Measurements from ENCODE around the gene DOCK8.

Gene DOCK8

DNA sequence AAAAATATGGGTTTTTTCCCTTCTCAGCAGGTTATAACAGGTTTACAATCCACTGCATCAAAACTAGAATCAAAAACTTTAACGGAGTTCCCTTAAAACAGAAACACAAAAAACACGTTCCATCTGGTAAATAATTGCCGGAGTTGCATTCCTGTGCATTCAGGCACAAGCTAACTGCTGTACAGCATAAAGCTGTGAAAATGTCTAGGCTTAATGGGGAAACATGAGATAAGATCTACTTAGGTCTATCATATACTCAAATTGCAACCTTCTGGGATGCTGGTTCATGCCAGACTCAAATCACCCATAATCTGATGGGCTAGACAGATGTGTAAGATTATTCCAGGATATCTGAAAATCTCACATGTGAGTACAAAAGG lies 265.3 kb downstream of the DOCK8 start:
- FAIRE-seq (no peak), DNase-seq (ENCODE audit: insufficient read length, low spot score) (no peak)
- TF ChIP-seq CTCF (IDR thresholded peaks at IDR 0.05; ENCODE audit: insufficient read depth, missing control alignments) = no peak

DNA sequence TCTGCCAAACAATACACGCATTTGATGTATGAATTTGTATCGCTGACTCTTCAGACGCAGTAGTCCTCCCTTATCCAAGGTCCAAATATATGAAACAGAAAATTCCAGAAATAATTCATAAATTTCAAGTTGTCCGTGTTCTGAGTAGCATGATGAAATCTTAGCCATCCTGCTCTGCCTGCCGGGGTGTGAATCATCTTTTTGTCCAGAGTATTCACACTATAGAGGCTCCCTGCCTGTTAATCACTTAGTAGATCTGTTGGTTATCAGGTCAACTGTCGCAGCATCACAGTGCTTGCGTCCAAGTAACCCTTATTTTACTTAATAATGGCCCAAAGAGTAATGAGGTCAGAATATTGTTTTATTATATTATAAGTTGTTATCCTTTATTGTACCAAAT lies 268.1 kb downstream of the DOCK8 start:
- no peak for TF ChIP-seq CTCF (IDR thresholded peaks at IDR 0.05; ENCODE audit: insufficient read depth, missing control alignments)
- DNase-seq (ENCODE audit: insufficient read length, low spot score) (no peak), FAIRE-seq (no peak)

GRCh38 chr9:486156-486555 lies 271.5 kb downstream of the DOCK8 start:
- DNase-seq (ENCODE audit: insufficient read length, low spot score) (no peak), FAIRE-seq (no peak)
- no peak for TF ChIP-seq CTCF (IDR thresholded peaks at IDR 0.05; ENCODE audit: insufficient read depth, missing control alignments)

DNA sequence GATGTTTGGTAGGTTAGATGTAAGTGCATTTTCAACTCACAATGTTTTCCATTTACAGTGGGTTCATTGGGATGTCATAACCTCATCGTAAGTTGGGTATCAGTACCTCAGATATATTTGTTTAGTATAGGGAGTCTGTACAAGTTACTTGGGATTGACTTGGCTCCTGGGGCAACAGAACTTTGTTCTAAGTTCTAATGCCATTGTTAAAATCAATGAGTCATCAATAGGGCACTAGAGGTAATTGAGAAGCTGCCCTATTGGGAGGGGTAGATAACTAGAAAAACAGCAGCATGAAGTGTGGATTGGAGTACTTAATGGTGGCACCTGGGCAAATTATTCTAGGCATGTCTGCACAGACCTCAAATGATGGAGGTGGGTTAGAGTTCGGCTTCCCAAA lies 272.8 kb downstream of the DOCK8 start:
- FAIRE-seq = peak; percentile 38
- DNase-seq (ENCODE audit: insufficient read length, low spot score) = no peak
- TF ChIP-seq CTCF (IDR thresholded peaks at IDR 0.05; ENCODE audit: insufficient read depth, missing control alignments) = no peak

DNA sequence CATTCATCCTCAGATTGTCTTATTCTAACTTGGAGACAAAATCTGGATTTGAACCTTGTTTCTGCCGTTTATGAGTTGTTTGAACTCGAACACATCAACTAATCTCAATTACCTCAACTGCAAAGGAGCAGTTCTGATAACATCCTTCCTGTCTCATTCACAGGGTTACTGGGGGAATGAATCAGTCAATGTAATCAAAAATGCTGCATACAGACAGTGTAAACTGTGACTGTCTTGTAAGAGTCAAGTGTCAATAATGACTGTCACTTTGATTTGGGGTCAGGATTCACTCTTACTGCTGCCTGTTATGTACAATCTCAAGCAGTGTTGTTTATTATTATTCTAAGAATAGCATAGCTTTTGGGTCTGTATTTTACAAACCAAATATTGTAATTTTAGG lies 273.8 kb downstream of the DOCK8 start:
- DNase-seq (ENCODE audit: insufficient read length, low spot score) = no peak
- FAIRE-seq = no peak
- TF ChIP-seq CTCF (IDR thresholded peaks at IDR 0.05; ENCODE audit: insufficient read depth, missing control alignments) = no peak

DNA sequence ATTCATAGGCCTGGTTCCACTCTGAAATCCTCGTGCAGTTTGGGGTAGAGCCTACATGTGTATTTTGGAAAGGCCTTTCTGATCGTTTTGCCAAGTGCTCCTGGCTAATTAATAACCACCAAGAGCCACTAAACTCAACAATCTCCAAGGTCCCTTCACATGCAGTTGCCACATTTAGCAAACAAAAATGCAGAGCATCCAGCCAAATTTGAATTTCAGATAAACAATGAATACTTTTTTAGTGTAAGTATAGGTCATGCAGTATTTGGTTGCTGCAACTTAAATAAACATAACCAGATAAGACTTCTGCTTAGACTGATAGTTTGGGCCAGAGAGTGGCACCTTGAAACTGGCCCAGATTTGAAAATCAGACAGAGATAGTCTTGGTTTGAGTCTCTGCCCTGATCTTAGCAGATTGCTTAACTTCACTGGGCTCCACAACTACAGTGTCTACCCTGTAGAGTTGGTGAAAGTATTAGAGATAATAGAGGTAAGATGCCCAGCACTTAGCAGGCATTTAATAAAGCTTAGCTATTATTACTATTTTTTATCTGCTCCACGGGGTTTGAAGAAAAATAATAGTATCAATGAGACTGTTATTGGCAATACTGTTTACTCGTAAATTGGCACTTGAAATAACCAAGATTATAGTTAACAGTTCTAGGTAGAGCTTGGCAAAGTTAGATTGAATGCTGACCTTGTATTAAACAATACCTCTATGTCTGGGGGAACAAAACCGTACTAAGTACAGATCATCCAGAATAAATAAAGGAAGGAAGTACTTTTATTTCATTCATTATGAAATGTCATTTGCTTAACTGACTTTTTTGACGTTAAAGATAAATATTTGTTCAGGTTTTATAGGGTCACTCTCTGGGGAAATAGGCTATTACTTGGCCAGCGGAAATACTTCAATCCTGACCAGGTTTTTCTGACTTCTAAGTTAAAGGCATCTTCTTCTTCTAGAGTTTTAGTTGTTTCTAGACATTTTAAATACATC lies 274.8 kb downstream of the DOCK8 start:
- TF ChIP-seq CTCF (IDR thresholded peaks at IDR 0.05; ENCODE audit: insufficient read depth, missing control alignments) = no peak
- FAIRE-seq = no peak
- DNase-seq (ENCODE audit: insufficient read length, low spot score) = no peak

DNA sequence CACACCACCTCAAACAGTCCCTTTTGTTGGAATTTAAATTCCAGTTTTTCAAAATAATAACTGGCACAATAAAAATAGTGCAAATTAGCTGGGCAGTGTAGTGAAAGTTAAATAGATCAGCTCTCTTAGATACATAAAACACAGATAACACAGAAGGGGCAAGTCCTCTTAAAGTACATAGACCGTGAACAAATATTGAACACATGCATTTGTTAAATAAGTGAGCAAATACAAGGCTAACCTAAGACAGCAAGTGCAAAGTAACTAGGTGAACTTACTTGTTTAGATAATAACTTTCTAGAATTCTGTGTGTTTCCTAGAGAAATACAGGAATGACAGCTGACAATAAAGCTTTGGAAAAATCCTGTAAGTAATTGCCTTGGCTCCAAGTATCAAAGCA lies 280.1 kb downstream of the DOCK8 start:
- FAIRE-seq (no peak), DNase-seq (ENCODE audit: insufficient read length, low spot score) (no peak)
- no peak for TF ChIP-seq CTCF (IDR thresholded peaks at IDR 0.05; ENCODE audit: insufficient read depth, missing control alignments)
